ENCODE measurements around the gene PLXNA2.

The PLXNA2 gene

GRCh38 chr1:208276757-208277435 is 32.7 kb upstream of the PLXNA2 start:
- H3K36me3 ChIP-seq (ENCODE audit: low read depth) = no peaks in the 10 kb centered on the region
- H3K27ac ChIP-seq (ENCODE audit: poor library complexity, severe bottlenecking) = no peak overlapping the region
- no peaks in the 10 kb centered on the region for H3K27me3 ChIP-seq (ENCODE audit: insufficient read depth, poor library complexity, severe bottlenecking)
- ATAC-seq (ENCODE audit: low read depth) (no peak), DNase-seq (ENCODE audit: low spot score) (no peak)
- no peaks in the 10 kb centered on the region for H3K9me3 ChIP-seq (ENCODE audit: severe bottlenecking)
- no peaks in the 10 kb centered on the region for H3K4me1 ChIP-seq (ENCODE audit: insufficient read depth, poor library complexity, severe bottlenecking)
- TF ChIP-seq CTCF (IDR thresholded peaks at IDR 0.05; ENCODE audit: poor library complexity, severe bottlenecking) = no peak
- no peak overlapping the region for H3K4me3 ChIP-seq (ENCODE audit: severe bottlenecking)

- no peaks in the 10 kb centered on the region for H3K27me3 ChIP-seq (ENCODE audit: insufficient read depth, poor library complexity, severe bottlenecking)
- H3K4me3 ChIP-seq (ENCODE audit: severe bottlenecking) = no peak overlapping the region
- DNase-seq (ENCODE audit: low spot score) (no peak), ATAC-seq (ENCODE audit: low read depth) (no peak)
- no peaks in the 10 kb centered on the region for H3K9me3 ChIP-seq (ENCODE audit: severe bottlenecking)
- H3K4me1 ChIP-seq (ENCODE audit: insufficient read depth, poor library complexity, severe bottlenecking) = no peaks in the 10 kb centered on the region
- H3K27ac ChIP-seq (ENCODE audit: poor library complexity, severe bottlenecking) = no peak overlapping the region
- no peaks in the 10 kb centered on the region for H3K36me3 ChIP-seq (ENCODE audit: low read depth)
- no peak for TF ChIP-seq CTCF (IDR thresholded peaks at IDR 0.05; ENCODE audit: poor library complexity, severe bottlenecking)
These were observed 30.9 kb upstream of the PLXNA2 start for GRCh38 chr1:208275083-208275482.

- Histone ChIP-seq H3K27ac (ENCODE audit: poor library complexity, severe bottlenecking) (no peak overlapping the region), H3K4me1 (ENCODE audit: insufficient read depth, poor library complexity, severe bottlenecking) (no peaks in the 10 kb centered on the region), H3K9me3 (ENCODE audit: severe bottlenecking) (no peaks in the 10 kb centered on the region), H3K27me3 (ENCODE audit: insufficient read depth, poor library complexity, severe bottlenecking) (no peaks in the 10 kb centered on the region), H3K4me3 (ENCODE audit: severe bottlenecking) (no peak overlapping the region), H3K36me3 (ENCODE audit: low read depth) (no peaks in the 10 kb centered on the region)
- no peak for DNase-seq (ENCODE audit: low spot score)
- no peak for ATAC-seq (ENCODE audit: low read depth)
- TF ChIP-seq CTCF (IDR thresholded peaks at IDR 0.05; ENCODE audit: poor library complexity, severe bottlenecking) = no peak
These were observed 29.3 kb upstream of the PLXNA2 start for GRCh38 chr1:208273386-208274017.

- Histone ChIP-seq H3K27me3 (ENCODE audit: insufficient read depth, poor library complexity, severe bottlenecking) (no peaks in the 10 kb centered on the region), H3K9me3 (ENCODE audit: severe bottlenecking) (no peaks in the 10 kb centered on the region), H3K4me3 (ENCODE audit: severe bottlenecking) (no peak overlapping the region), H3K4me1 (ENCODE audit: insufficient read depth, poor library complexity, severe bottlenecking) (no peaks in the 10 kb centered on the region), H3K27ac (ENCODE audit: poor library complexity, severe bottlenecking) (no peak overlapping the region), H3K36me3 (ENCODE audit: low read depth) (no peaks in the 10 kb centered on the region)
- no peak for DNase-seq (ENCODE audit: low spot score)
- no peak for TF ChIP-seq CTCF (IDR thresholded peaks at IDR 0.05; ENCODE audit: poor library complexity, severe bottlenecking)
- no peak for ATAC-seq (ENCODE audit: low read depth)
These were observed 28.5 kb upstream of the PLXNA2 start for GRCh38 chr1:208272713-208273112.

GRCh38 chr1:208272311-208272710 is 28.1 kb upstream of the PLXNA2 start:
- H3K36me3 ChIP-seq (ENCODE audit: low read depth) = no peaks in the 10 kb centered on the region
- DNase-seq (ENCODE audit: low spot score) (no peak), ATAC-seq (ENCODE audit: low read depth) (no peak)
- no peak for TF ChIP-seq CTCF (IDR thresholded peaks at IDR 0.05; ENCODE audit: poor library complexity, severe bottlenecking)
- no peak overlapping the region for H3K4me3 ChIP-seq (ENCODE audit: severe bottlenecking)
- H3K9me3 ChIP-seq (ENCODE audit: severe bottlenecking) = no peaks in the 10 kb centered on the region
- no peak overlapping the region for H3K27ac ChIP-seq (ENCODE audit: poor library complexity, severe bottlenecking)
- no peaks in the 10 kb centered on the region for H3K27me3 ChIP-seq (ENCODE audit: insufficient read depth, poor library complexity, severe bottlenecking)
- H3K4me1 ChIP-seq (ENCODE audit: insufficient read depth, poor library complexity, severe bottlenecking) = no peaks in the 10 kb centered on the region
